HL-60/S4 treated with retinoic acid at 250 ng/mL for 4 days and 3 days (cell line): ENCODE measurements around the gene TRMT2B.
"Not testable (repeated sequence)": the region's sequence is repeated elsewhere in the genome, so short reads cannot be mapped to it uniquely, and the experiment has no call there.

Source experiments
- in situ Hi-C: fragments of 300-500 bp; cut with MboI; formaldehyde crosslinking; loops from 2 replicates; pipeline ENCODE4 v1.7.0; 2022; ENCODE audit warnings: low sequenced_read_pairs

TRMT2B gene

GRCh38 chrX:101012031-101012430, 39.9 kb downstream of the TRMT2B start:
- in situ Hi-C loops, result not testable (repeated sequence)

- in situ Hi-C loops, result no loop called here
These were observed 42.8 kb downstream of the TRMT2B start for GRCh38 chrX:101009090-101009489.

DNA sequence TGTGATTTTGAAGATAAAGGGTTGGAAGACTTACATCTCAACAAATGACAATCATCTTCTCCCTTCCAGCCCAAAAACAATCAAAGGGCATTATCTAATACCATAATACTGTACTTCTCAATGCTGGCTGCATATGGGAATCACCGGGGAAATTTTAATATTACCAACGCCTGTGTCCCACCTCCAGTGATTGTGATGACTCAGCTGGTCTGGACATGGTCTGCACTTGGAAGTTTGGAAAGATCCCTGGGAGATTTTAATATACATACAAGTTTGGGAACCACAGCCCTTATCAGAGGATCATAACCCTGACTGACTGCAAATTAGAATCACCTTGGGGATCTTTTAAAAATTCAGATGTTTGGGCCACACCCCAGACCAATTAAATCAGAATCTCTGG, 52.5 kb downstream of the TRMT2B start:
- in situ Hi-C loops, result no loop called here

DNA sequence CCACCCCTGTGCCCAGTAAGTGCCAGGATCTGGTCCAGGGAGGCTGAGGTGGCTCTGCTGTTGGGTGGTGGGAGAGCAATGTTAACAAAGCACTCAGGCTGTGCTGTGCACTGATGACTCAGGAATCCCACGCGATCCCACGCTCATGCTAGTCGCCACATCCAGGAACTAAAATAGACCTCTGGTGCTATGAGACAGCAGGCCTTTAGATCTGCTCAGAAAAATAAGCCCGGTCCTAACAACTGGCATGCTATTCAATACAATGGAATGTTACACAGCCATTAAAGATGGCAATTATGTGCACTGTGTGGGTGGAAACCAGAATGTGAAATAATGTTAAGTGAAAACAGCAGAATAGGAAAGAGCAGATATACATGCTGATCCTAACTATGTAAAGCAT, 56.4 kb downstream of the TRMT2B start:
- in situ Hi-C loops, result no loop called here

DNA sequence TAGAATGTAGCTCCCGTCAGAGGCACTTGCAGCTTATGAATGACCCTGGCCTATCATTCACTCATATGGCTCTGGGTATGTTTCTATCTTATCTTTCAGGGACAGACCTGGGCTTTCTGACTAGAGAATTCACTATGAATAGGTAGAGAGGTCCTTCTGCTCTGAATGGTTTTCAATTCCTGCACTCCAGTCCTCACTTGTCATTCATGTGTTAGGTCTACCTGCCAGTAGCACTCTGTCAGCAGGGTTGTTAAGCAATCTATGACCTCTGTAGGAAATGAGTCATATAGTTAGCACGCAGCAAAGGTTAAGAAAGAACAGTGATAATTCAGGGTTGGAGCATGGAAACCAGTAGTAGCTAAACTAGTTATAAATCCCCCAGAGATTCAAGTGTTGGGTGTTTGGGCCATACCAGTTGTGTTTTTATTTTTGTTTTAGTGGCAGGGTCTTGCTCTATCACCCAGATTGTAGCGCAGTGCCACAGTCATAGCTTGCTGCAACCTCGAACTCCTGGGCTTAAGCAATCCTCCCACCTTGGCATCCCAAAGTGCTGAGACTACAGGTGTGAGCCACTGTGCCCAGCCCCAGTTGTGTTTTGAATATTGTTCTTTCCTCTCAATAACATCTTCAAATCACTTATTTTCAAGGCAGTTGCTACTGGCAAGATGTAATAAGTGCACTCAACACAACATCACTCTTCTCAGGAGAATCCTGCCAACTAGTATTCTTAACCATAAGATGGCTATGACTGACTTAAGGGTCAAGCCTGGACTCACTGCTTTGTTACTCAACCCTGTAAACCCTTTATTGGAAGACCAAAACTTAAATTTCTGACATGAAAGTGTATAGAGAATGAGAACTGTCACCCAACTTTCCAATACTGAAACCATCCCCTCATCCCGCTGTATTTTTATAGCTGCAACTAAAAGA, 57.3 kb downstream of the TRMT2B start:
- in situ Hi-C loops, result no loop called here

DNA sequence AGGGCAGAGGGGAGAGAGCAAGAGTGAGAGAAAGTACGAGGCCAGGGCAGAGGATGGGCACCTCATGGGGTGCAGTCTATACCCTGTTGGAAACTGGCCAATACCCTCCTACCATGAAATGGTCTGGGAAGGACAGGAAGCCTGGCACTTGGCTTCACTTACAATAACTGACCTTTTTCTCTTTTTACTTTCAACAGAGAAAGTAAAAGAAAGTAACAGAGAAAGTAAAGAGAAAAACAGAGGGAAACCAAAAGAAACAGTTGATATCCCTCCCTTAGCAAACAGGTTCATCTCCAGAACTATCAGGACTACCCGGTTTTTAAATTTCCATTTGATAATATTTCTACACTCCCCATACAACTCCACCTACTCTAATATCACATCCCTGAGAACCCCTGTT, 61.8 kb downstream of the TRMT2B start:
- in situ Hi-C loops, result no loop called here

GRCh38 chrX:100984818-100985217, 67.1 kb downstream of the TRMT2B start:
- in situ Hi-C loops, result no loop called here

DNA sequence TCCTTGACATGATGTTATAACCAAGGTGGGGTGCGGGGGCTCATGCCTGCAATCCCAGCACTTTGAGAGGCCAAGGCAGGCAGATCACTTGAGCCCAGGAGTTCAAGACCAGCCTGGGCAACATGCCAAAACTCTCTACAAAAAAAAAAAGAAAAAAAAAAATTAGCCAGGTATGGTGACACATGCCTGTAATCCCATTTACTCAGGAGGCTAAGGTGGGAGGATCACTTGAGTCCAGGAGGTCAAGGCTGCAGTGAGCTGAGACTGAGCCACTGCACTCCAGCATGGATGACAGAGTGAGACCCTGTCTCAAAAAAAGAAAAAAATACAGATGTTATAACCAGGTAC, 70.4 kb downstream of the TRMT2B start:
- in situ Hi-C loops, result not testable (repeated sequence)

GRCh38 chrX:100980608-100981497, 71.1 kb downstream of the TRMT2B start:
- in situ Hi-C loops, result no loop called here

DNA sequence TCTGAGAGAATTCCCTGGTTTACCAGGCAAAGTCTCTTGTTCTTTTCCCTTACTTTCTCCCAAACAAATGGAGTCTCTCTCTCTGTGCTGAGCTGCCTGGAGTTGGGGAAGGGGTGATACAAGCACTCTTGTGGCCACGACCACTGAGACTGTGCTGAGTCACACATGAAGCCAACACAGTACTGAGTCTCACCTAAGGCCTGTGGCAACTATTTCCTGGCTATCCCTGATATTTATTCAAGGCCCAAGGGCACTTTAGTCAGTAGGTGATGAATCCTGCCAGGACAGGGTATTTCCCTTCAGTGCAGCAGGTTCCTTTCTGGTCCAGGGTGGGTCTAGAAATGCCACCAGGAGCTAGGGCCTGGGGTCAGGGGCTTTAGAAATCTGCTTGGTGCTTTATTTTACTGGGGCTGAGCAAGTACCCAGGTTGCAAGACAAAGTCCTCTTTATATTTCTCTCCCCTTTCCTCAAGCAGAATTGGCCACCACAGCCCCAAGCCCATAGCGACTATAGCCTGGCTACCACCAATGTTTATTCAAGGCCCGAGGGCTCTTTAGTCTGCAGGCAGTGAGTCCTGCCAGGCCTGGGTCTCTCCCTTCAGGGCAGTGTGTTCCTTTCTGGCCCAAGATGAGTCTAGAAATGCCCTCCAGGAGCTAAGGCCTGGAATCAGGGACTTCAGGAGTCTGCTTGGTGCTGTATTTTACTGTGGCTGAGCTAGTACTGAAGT, 71.9 kb downstream of the TRMT2B start:
- in situ Hi-C loops, result no loop called here

DNA sequence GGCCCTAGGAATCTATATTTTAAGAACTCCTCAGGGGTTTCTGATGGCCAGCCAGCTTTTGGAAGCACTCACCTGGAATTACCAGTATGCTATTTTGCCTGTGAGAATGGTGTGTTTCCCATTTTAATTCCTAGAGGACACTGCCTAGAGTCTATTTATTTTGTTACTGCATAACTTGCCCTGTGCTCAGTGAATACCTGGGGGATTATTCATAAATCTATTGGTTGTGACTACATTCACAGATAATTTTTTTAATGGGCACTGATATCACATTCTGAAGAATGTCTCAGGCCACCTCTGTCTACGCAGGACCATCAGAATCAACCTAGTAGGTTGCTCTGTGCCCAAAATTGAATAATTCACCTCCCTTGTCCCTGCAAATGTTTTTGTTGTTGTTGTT, 75.7 kb downstream of the TRMT2B start:
- in situ Hi-C loops, result no loop called here

DNA sequence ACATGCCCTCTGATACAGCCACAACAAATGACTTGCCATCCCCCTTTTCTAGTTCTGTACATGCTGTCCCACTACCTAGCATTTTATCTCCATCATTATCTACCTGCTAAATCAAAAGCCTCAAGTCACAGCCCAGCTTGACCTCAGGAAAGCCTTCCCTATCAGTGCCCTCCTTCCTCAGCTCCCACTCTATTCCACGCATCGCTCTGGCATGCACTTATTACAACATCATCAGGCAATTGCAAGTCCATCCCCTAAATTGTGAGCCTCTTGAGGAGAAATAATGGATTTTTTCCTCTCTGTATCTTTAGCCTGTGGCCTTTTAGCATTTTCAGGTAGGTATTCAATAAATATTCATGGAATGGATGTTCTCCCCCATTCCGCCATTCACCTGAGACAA, 76.7 kb downstream of the TRMT2B start:
- in situ Hi-C loops, result no loop called here

DNA sequence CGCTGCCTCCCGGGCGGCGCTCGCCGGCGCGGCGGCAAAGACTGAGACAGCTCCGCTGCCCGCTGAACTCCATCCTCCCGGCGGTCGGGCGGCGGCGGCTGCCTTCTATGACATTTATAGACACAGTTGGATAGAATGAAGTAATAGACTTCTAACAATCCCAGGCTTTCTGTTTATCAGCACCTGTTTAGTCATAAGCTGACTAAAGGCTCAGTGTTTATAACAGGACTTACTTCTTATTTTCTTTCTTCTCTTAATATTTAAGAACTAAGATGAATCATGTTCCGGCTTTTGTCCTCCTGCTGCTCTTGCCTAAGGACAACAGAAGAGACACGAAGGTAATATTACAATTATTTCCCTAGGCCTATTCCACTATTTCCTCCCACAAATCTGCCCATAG, 78.5 kb downstream of the TRMT2B start:
- in situ Hi-C loops, result no loop called here

DNA sequence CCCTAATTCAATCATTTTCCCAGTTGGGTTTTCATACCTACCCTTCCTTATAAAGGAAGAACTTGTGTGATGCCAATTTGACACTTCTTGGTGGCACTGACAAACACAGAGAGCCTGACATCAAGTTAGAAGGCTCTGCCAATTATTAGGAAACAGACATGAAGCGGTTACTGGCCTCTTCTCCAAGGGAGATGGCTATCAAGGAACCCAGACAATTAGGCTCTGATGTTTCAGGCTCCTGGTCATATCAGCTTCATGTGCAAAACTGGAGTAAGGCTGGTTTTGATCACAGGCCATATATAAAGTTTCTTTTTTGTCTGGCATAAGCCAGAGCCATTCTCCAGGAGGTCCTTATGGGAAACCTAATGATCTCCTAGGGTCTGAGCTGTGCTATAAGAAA, 82.0 kb downstream of the TRMT2B start:
- in situ Hi-C loops, result no loop called here

DNA sequence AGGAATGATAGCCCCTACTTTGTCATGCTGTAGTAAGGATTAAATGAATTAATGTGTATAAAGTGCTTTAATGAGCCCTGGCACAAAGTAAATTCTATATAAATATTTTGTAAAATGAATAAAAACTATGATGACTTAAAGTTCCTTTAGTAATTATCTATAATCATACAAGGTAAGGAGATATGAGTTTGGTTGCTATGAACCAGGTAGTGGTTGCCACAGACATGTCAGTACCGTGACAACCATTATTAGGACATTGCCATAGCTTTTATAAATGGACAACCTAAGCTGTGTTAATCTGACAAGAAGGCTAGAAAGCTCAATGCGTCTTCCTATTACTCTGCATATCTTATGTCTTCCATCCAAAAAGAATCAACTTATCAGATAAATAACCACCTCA, 82.5 kb downstream of the TRMT2B start, which contains the start of gene ARL13A:
ARL13A (plus strand) TSS at position 301 of the 400 bp plus-strand sequence. CDS start 3,982 bp downstream, outside the sequence.
- in situ Hi-C loops, result no loop called here

- in situ Hi-C loops, result no loop called here
These were observed 87.5 kb downstream of the TRMT2B start for GRCh38 chrX:100964362-100964761.

DNA sequence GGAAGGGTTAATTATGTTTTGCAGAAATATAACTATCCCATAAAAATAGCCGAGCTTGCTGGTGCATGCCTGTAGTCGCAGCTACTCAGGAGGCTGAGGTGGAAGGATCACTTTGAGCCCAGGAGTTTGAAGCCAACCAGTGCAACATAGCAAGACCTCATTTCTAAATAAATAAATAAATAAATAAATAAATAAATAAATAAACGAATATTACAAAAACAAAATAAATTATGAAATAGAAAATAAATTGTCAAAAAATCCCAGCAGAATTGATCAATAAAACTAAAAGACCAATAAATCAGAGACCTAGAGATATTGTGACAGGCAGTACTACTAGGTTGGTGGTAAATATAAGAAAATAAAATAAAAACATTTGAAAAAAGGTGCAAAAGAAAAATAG, 89.1 kb downstream of the TRMT2B start:
- in situ Hi-C loops, result no loop called here
